Measurements from ENCODE around the gene RHOF. TPM values are rescaled to one million over a fixed set of nuclear protein-coding genes. Genes with fewer than 3 reads are reported as not detected.

The RHOF gene
- total and polyA plus RNA-seq, 11 donors = 18.8 to 45.2 (median 25.7) TPM

- WGBS, 4 donors = 95 to 97% (median 96%) methylated on average over 7 of the region's 7 CpGs
- no peak overlapping the region for H3K4me3 ChIP-seq
- H3K9me3 ChIP-seq = no peaks in the 10 kb centered on the region
- ATAC-seq (no peak), DNase-seq (no peak)
- no peak overlapping the region for H3K27ac ChIP-seq
- intact Hi-C loops (cut with DNase I) = no loop called here
- H3K27me3 ChIP-seq = no peaks in the 10 kb centered on the region
- no peaks in the 10 kb centered on the region for H3K4me1 ChIP-seq
- H3K36me3 ChIP-seq = peaks cover 0 to 3% (median 0%) of the 10 kb centered on the region in 9 donors
- TF ChIP-seq, protein P1, sequence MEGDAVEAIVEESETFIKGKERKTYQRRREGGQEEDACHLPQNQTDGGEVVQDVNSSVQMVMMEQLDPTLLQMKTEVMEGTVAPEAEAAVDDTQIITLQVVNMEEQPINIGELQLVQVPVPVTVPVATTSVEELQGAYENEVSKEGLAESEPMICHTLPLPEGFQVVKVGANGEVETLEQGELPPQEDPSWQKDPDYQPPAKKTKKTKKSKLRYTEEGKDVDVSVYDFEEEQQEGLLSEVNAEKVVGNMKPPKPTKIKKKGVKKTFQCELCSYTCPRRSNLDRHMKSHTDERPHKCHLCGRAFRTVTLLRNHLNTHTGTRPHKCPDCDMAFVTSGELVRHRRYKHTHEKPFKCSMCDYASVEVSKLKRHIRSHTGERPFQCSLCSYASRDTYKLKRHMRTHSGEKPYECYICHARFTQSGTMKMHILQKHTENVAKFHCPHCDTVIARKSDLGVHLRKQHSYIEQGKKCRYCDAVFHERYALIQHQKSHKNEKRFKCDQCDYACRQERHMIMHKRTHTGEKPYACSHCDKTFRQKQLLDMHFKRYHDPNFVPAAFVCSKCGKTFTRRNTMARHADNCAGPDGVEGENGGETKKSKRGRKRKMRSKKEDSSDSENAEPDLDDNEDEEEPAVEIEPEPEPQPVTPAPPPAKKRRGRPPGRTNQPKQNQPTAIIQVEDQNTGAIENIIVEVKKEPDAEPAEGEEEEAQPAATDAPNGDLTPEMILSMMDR (IDR thresholded peaks at IDR 0.05) = no peak
- TF ChIP-seq POLR2A (IDR thresholded peaks at IDR 0.05) = no peak
These were observed 62.0 kb downstream of the RHOF start for GRCh38 chr12:121731473-121731872.

DNA sequence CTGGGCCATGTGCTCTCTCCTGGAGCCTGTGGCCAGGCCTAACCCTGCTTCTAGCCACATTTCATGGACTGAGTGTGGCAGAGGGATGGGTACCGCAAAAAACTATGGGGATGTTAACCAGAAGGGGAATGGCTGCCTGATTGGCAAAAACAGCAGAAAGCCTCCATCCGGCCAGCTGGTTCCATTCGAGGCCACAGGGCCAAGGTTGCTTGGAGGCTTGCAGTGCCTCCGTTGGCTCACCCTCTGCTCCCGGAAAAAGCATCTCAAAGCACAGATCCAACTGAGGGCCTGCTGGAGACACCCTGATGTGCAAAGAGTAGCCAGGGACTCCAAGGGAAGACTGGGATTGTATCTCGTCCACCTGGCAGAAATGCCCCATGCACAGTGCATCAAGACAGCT lies 64.5 kb downstream of the RHOF start:
- DNase-seq (no peak), ATAC-seq (no peak)
- no peak overlapping the region for H3K27ac ChIP-seq
- intact Hi-C loops (cut with DNase I) = no loop called here
- 80 to 98% (median 95%) methylated on average over 4 to 6 of the region's 6 CpGs for WGBS, 4 donors
- TF ChIP-seq, protein P1 (IDR thresholded peaks at IDR 0.05) = no peak
- TF ChIP-seq POLR2A (IDR thresholded peaks at IDR 0.05) = no peak
- no peaks in the 10 kb centered on the region for H3K27me3 ChIP-seq
- no peaks in the 10 kb centered on the region for H3K4me1 ChIP-seq
- no peaks in the 10 kb centered on the region for H3K9me3 ChIP-seq
- peaks cover 0 to 5% (median 0%) of the 10 kb centered on the region in 9 donors for H3K36me3 ChIP-seq
- H3K4me3 ChIP-seq = no peak overlapping the region

Other genes starting within 250 kb of the RHOF start
- 10 to 100 TPM in 6 of 9 donors, 1 to 10 TPM in 3; 7.9 to 24.7 (median 11.9) TPM for gene KDM2B, start 212.7 kb downstream of the RHOF start, total RNA-seq
- gene KDM2B, start 212.7 kb downstream of the RHOF start, polyA plus RNA-seq = 1 to 10 TPM; 7.3 to 9.9 TPM
- 10 to 100 TPM in 4 of 9 donors, 1 to 10 TPM in 5; 6.9 to 15.7 (median 9.5) TPM for gene ORAI1, start 167.2 kb downstream of the RHOF start, total RNA-seq
- 10 to 100 TPM in 1 of 2 donors, 1 to 10 TPM in 1; 4.5 to 18.8 TPM for gene ORAI1, start 167.2 kb downstream of the RHOF start, polyA plus RNA-seq
- under 1 TPM in 5 of 9 donors, not detected in 4; 0.07 to 0.27 (median 0.20) TPM for gene MORN3, start 124.0 kb downstream of the RHOF start, total RNA-seq
- gene MORN3, start 124.0 kb downstream of the RHOF start, polyA plus RNA-seq = under 1 TPM; 0.08 to 0.18 TPM
- gene TMEM120B, start 80.9 kb downstream of the RHOF start, total RNA-seq = 10 to 100 TPM in 2 of 9 donors, 1 to 10 TPM in 7; 5.8 to 13.2 (median 7.6) TPM
- 10 to 100 TPM in 1 of 2 donors, 1 to 10 TPM in 1; 6.4 to 12.1 TPM for gene TMEM120B, start 80.9 kb downstream of the RHOF start, polyA plus RNA-seq
- gene SETD1B, start 10.3 kb upstream of the RHOF start, total RNA-seq = 10 to 100 TPM in 5 of 9 donors, 1 to 10 TPM in 4; 6.2 to 17.0 (median 12.0) TPM
- 1 to 10 TPM; 6.9 to 7.2 TPM for gene SETD1B, start 10.3 kb upstream of the RHOF start, polyA plus RNA-seq
- gene HPD, start 65.2 kb upstream of the RHOF start, total RNA-seq = 1 to 10 TPM in 7 of 9 donors, under 1 TPM in 2; 0.36 to 2.2 (median 1.5) TPM
- 1 to 10 TPM in 1 of 2 donors, under 1 TPM in 1; 0.55 to 1.1 TPM for gene HPD, start 65.2 kb upstream of the RHOF start, polyA plus RNA-seq
- 10 to 100 TPM; 28.8 to 47.8 (median 37.9) TPM for gene PSMD9, start 95.1 kb upstream of the RHOF start, total RNA-seq
- 100 to 1,000 TPM in 1 of 2 donors, 10 to 100 TPM in 1; 24.8 to 133 TPM for gene PSMD9, start 95.1 kb upstream of the RHOF start, polyA plus RNA-seq
- gene CFAP251, start 124.9 kb upstream of the RHOF start, total RNA-seq = 1 to 10 TPM in 5 of 9 donors, under 1 TPM in 4; 0.60 to 8.0 (median 1.2) TPM
- 1 to 10 TPM; 1.4 to 2.2 TPM for gene CFAP251, start 124.9 kb upstream of the RHOF start, polyA plus RNA-seq
- gene BCL7A, start 228.2 kb upstream of the RHOF start, total RNA-seq = 10 to 100 TPM; 11.4 to 22.1 (median 14.3) TPM
- gene BCL7A, start 228.2 kb upstream of the RHOF start, polyA plus RNA-seq = 10 to 100 TPM in 1 of 2 donors, 1 to 10 TPM in 1; 4.0 to 14.4 TPM

All from heart left ventricle (tissue), 16 donors.